Left hindlimb (tissue), 1 donor: ENCODE measurements around the gene BABAM2.

Experiments
- DNase-seq: peaks from one replicate; pipeline ENCODE4 v3.0.0-alpha.2; 2018

BABAM2 gene

GRCh38 chr2:28268386-28268785, 377.9 kb downstream of the BABAM2 start:
- DNase-seq = no peak

DNA sequence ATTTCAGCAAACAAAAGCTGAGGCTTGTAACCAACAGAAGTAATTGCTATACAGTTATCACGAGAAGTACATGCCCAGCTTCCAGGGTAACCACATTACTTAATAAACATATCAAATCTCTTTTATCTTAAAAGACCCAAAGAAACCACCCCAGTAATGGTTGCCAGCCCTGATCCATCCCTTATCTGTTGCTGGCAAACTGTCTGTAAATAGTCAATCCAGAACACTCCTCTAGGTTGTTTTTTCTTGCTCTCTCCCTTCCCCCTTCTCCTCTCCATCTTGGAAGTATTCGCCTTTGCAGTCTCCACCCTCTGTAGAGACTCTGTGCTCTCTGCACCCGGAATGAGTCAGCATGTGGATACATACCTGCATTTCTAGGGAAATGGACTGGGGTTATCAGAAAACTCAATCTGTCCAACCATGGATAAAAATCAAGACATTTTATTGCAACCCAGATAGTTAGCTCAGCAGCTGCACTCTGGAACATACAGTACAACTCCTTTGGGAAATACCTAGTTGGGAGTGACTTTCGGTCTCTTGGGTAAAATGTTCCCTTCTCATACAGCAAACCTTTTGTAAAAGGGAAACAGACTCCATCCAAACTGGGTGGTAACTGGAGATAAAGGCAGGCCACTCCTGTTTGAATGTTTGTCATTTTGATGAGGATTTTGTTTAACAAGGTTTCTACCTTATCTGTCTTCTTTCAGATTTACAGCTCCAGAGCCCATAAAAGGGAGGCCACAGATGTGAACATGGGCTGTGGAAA, 378.7 kb downstream of the BABAM2 start:
- DNase-seq = no peak

DNA sequence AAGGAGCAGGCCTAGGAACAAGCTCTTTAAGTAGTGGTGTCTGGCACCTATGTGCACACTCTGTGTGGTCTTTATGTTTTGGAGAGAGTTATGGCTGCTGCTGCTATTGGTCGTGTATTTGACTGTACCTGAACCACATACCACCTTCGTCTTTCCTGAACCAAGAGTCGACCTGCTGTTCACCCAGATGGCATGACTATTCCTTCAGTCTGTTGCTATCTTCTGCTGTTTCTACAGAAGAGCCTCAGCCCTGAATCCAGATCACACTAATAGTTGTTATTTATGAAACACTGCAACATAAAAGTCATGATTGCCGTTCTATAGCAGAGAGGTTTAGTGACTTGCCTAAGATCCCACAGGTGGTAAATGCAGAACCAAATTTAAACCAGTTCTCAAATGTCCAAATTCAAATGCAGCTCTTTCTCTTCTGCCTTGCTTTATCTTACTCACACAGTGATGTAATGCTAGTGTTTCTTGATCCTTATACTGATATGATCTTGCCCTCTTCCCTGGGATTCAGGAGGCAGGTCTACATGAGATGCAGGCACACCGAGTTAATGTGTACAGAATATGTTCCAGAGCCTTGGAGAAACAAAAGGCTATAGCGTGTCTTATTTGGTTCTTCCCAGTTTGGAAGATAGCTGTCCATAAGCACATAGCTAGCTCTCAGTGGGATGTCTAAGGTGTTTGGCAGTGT, 380.1 kb downstream of the BABAM2 start:
- no peak for DNase-seq

DNA sequence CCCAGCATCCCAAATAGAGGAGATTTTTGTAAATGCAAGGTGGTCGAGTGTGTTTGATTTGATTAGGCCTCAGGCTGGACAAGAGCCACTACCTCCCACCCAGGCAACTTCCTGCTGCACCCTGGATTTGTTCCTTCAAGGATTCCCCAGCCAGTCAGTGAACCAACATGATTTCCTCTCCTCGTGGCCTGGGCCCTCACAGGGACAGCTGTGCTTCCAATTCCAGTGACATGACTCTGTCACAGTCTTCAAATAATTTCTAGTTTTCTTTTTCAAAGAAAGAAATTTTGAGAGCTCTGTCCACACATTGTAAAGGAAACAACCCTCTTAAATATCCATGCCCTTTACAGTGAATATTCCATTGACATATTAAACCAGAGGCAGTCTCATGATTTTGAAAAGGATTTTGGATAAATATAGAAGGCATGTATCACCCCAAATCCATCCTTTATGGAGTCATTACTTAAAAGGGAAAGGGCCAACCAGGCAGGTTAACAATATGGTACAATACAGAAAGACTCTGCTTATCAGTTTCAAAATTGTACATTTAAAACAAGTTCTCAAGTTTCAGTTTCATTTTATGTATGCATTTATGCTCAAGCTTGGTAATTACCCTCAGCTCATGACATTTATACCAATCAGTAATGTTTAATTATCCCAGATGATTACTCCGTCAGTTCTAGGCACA, 380.8 kb downstream of the BABAM2 start:
- DNase-seq = no peak

DNA sequence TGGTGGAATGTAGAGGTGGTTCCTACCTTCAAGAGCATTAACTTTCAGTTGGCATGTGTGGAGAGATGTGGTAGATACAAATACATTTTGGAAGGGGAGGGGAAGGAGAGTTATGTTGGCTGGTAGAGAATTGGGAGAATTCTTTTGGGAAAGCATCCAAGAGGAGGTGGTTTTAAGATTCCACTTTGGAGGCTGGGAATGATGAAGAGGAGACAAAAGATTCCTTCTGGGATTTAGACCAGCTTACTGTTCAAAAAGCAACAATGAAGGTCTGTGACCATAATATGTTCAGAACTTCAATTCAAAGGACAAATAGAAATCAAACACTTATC, 381.4 kb downstream of the BABAM2 start:
- DNase-seq = no peak

DNA sequence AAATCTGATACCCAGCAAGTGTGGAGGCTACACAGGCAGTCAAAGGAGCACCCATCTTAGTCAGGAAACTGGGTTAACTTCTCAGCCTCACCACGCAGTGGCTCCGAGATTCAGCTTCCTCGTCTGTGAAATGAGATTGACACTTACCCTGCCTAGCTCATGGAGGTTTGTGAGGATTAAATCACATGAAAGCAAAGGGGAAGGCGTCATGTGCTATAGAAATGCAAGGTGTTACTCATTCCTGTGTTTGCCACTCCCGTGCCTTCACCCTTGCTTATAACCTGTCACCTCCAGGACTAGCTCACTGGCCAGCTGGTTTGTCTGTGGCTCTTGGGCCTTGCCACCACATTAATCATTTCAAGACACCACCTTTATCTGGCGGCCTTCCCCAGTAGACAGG, 383.2 kb downstream of the BABAM2 start:
- DNase-seq = no peak

DNA sequence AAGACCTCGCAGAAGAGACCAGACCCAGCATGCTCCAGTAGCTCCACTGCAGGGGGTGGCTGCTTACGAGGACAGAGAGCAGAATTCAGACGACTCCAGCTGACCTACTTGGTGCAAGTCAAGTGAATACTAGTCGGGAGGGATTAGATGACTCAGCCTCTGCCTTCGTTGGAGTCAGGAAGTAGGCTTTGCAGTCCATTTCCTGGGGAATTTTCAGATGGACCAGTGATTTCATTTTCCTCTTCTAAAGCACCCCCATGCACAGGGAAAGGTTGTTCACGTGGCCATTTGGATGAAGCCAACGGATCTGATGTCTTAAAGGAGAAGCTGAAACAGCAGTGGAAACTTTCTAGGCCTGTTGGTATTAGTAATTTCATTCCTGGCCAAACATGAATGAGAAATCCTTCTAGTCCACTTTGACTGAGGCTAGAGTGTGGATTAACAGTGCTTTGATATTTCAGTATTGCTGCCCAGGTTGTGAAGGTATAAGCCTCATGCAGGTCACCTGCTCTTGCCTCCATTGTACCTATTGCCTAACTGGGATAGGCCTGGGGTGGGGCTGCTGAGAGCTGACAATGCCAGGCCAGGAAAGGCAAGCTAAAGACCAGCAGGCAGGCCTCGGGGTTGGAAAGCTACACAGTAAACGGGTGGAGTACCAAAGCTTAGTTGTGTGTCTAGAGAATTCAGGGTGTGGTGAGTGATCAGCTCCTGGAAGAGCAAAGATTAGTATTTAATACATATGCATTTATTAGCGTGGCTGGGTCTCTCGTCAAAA, 384.6 kb downstream of the BABAM2 start:
- DNase-seq = peak; percentile 42

- no peak for DNase-seq
Observed at GRCh38 chr2:28276076-28276618, 385.6 kb downstream of the BABAM2 start.

DNA sequence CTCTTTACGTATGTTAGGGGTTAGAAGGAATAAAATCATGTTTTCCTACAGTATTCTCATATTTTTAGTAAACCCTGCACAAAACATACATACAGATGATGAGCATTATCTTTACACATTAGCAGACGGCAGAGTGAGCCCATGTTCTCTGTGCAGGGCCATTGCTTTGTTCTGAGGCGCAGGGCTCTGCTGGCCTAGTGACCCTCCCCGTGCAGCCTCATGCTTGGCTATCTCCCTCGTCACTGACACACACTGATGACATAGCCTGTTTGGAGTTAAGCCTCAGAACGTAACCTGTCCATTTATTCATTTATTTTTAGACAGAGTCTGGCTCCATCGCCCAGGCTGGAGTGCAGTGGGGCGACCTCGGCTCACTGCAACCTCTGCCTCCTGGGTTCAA, 386.3 kb downstream of the BABAM2 start:
- no peak for DNase-seq

GRCh38 chr2:28277466-28277865, 386.9 kb downstream of the BABAM2 start:
- no peak for DNase-seq

DNA sequence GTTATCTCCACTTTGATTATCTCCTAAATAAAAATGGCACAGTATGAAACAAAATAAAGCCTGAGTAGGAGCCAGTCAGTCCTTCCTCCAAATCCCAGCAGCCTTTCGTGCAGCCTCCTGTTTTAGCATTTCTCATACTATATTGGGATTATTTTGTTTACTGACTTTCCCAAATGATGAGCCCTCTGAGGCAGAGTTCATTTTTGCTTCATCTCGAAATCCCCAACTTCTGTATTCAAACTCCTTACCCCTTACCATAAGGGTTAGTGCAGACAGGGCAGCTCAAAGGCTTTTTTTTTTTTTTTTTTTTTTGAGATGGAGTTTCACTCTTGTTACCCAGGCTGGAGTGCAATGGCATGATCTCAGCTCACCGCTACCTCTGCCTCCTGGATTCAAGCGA, 388.8 kb downstream of the BABAM2 start:
- DNase-seq = no peak

DNA sequence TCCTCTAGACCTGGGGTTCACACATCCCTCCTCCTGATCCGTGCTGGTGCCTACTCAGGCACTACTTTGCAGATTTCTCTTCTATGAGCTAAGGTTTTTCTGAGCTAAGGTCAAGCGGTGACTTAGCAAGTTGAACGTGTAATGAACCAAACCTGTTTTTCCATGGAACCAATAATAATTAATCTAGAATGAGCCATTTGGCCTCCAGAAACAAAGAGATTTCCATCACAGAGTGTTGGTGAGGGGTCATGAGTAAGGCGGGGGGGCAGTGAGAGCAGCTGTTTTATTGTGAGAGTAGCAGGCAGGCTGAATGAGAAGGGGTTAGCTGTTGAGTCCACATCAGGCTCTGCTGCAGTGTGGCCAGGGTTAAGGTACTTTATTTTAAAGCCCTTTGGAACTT, 390.1 kb downstream of the BABAM2 start:
- DNase-seq = no peak

DNA sequence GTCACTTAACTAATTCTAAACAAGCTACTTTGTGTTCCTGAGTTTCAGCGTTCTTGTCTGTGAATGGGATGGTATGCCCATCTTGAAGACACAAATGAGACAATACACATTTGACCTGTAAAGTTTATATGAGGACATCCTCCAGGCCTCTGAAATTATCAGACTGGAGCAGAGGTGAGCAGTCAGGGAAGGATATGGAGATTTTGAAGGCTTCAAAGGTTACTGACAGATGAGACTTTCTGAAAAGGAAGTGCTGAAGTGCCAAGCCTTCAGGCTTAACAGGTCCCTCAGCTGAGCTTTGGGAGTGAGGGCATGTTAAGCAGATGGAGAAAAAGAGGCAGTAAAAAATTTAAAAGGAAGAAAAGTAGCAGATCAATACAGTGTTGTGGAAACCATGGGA, 391.2 kb downstream of the BABAM2 start:
- no peak for DNase-seq

- DNase-seq = no peak
Observed at GRCh38 chr2:28282248-28282647, 391.7 kb downstream of the BABAM2 start.

- no peak for DNase-seq
Observed at GRCh38 chr2:28282861-28283646, 392.5 kb downstream of the BABAM2 start.

GRCh38 chr2:28283861-28284260, 393.3 kb downstream of the BABAM2 start:
- no peak for DNase-seq

DNA sequence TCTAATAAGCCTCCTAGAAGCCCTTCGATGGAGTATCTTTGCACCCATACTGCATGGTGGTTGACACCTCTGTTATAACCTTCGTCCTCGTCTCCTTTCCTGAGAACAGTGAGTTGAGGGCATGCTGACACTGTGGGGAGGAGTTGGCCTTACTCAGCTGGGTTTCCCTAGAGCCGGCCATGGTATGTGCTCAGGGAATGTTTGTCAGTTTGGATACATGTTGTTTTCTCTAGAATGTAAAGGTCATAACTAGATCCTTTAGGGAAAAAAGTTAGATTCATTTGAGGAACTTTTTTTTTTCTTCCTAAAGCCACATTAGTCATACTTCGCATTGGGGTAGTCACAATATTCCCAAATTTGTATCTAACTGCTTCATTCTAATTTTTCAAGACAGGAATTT, 396.1 kb downstream of the BABAM2 start:
- no peak for DNase-seq

GRCh38 chr2:28287256-28287915, 396.9 kb downstream of the BABAM2 start:
- no peak for DNase-seq

DNA sequence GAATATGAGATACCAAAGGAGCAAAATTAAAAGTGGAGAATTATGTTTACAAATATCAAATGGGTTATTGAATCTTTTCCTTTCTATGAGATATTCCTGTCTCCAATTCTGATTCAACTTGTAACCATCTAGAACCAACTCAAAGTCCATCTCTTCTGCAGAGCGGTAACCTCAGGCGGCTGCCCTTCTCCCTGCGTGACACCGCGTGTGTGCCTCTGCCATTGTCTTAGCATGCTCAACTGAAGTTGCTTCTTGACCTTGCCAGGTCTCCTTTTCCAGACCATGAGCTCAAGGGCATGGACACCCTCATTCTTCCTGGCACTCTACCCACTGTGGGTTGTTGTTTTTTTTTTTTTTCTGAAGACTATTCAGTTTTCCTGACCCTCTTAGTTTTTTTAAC, 398.1 kb downstream of the BABAM2 start:
- no peak for DNase-seq

GRCh38 chr2:28291811-28292440, 401.4 kb downstream of the BABAM2 start:
- DNase-seq = no peak

DNA sequence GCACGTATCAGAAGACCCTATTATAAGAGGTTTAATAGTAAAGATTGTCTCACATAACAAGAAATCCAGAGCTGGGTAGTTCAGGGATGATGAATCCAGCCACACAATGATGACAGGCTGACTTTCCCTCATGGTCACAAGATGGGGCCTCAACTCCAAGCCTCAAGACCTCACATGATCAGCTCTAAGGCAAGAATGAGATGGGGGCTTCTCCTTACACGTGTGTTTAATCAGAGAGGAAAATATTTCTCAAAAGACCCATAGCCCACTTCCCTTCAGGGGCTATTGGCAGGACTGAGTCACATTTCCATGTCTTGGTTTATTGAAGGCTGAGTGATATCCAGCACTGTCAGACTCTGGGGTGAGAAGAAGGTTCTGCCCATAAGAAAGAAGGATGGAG, 402.0 kb downstream of the BABAM2 start:
- no peak for DNase-seq
